HG02623 (cell line): ENCODE data around the gene ASB18.

Source experiments
- ATAC-seq: cut with Tn5 transposase; IDR thresholded peaks from one replicate; pipeline ENCODE4 v1.9.1; 2021; ENCODE audit warnings: moderate library complexity; ENCODE audit not compliant: unreplicated experiment

Gene ASB18

GRCh38 chr2:236176417-236176816 is 87.8 kb downstream of the ASB18 start:
- no peak for ATAC-seq

GRCh38 chr2:236175548-236176150 is 88.6 kb downstream of the ASB18 start:
- no peak for ATAC-seq

- ATAC-seq: no peak
These were observed 90.2 kb downstream of the ASB18 start for GRCh38 chr2:236173729-236174607.

GRCh38 chr2:236173036-236173728 is 91.0 kb downstream of the ASB18 start:
- ATAC-seq: no peak

- no peak for ATAC-seq
These were observed 91.8 kb downstream of the ASB18 start for GRCh38 chr2:236172255-236173035.

GRCh38 chr2:236171680-236172254 is 92.4 kb downstream of the ASB18 start:
- no peak for ATAC-seq

GRCh38 chr2:236171181-236171679 is 93.0 kb downstream of the ASB18 start:
- no peak for ATAC-seq

GRCh38 chr2:236170590-236171165 is 93.5 kb downstream of the ASB18 start:
- ATAC-seq: no peak

GRCh38 chr2:236169741-236170589 is 94.2 kb downstream of the ASB18 start:
- ATAC-seq: no peak

GRCh38 chr2:236169151-236169721 is 95.0 kb downstream of the ASB18 start:
- ATAC-seq: no peak

GRCh38 chr2:236168110-236169080 is 95.8 kb downstream of the ASB18 start, which contains the start of gene GBX2:
TSS of gene GBX2 (minus strand) at chr2:236168386. CDS start at chr2:236167971, 415 bp downstream.
- no peak for ATAC-seq

GRCh38 chr2:236167297-236168109 is 96.7 kb downstream of the ASB18 start:
- no peak for ATAC-seq

GRCh38 chr2:236166796-236167296 is 97.4 kb downstream of the ASB18 start:
- no peak for ATAC-seq

- no peak for ATAC-seq
These were observed 98.1 kb downstream of the ASB18 start for GRCh38 chr2:236165842-236166795.
